A673 (cell line): Measurements from ENCODE around the gene ARHGAP4. TPM values are rescaled to one million over a fixed set of nuclear protein-coding genes. Genes with fewer than 3 reads are reported as not detected.

Experiments used
- BruUV-seq: library from RNA; stranded (reverse); fragments of 400-500 nt; replicated peaks from 2 replicates; lab custom pipeline; 2021; lab: Mats Ljungman, UMichigan
- CTCF ChIA-PET: fragments of 300-600 bp; sonication (Branson Sonifier 250); formaldehyde crosslinking; loops from one replicate; lab custom pipeline; 2022; ENCODE audit warnings: antibody characterized with exemption; lab: Charles Lee
- POLR2A ChIA-PET: fragments of 300-600 bp; sonication (Branson Sonifier 250); formaldehyde crosslinking; loops from one replicate; lab custom pipeline; 2022; ENCODE audit warnings: antibody characterized with exemption; ENCODE audit not compliant: low non-redundant PET; lab: Charles Lee
- DNase-seq: peaks from one replicate; pipeline ENCODE4 v3.0.0-alpha.2; 2015; ENCODE audit warnings: low spot score
- H3K27ac ChIP-seq: fragments of 200-600 bp; sonication (generic); 2 replicates; pipeline ENCODE4 v1.5.1; 2016; ENCODE audit warnings: mixed run types, low read depth, mild to moderate bottlenecking, mixed read lengths, antibody characterized with exemption, low read length; ENCODE audit not compliant: poor library complexity, severe bottlenecking
- H3K27me3 ChIP-seq: fragments of 200-600 bp; sonication (generic); replicated peaks from 2 replicates; pipeline ENCODE4 v1.6.1; 2017; ENCODE audit warnings: mixed run types, low read depth, mild to moderate bottlenecking, mixed read lengths, antibody characterized with exemption, low read length; ENCODE audit not compliant: insufficient read depth, poor library complexity
- H3K36me3 ChIP-seq: fragments of 200-600 bp; sonication (generic); 2 replicates; pipeline ENCODE4 v1.6.1; 2016; ENCODE audit warnings: mixed run types, mild to moderate bottlenecking, mixed read lengths, antibody characterized with exemption, low read length; ENCODE audit not compliant: insufficient read depth, poor library complexity, severe bottlenecking
- H3K4me1 ChIP-seq: fragments of 200-600 bp; sonication (generic); 2 replicates; pipeline ENCODE4 v1.6.1; 2017; ENCODE audit warnings: mixed run types, mild to moderate bottlenecking, mixed read lengths, antibody characterized with exemption, low read length; ENCODE audit not compliant: insufficient read depth, poor library complexity, severe bottlenecking
- H3K4me3 ChIP-seq: fragments of 200-600 bp; sonication (generic); 2 replicates; pipeline ENCODE4 v1.5.1; 2016; ENCODE audit warnings: low read depth, mixed run types, mild to moderate bottlenecking, mixed read lengths, low read length; ENCODE audit not compliant: poor library complexity, severe bottlenecking
- H3K9me3 ChIP-seq: fragments of 200-600 bp; sonication (generic); 2 replicates; pipeline ENCODE4 v1.6.1; 2016; ENCODE audit warnings: mixed run types, low read depth, mild to moderate bottlenecking, mixed read lengths, antibody characterized with exemption, low read length; ENCODE audit not compliant: poor library complexity, severe bottlenecking
- EZH2 ChIP-seq: fragments of 200-600 bp; sonication (generic); IDR thresholded peaks from 2 replicates; pipeline ENCODE4 v1.6.1; 2017; ENCODE audit warnings: borderline replicate concordance, low read depth, mild to moderate bottlenecking, mixed read lengths, antibody characterized with exemption, low read length; ENCODE audit not compliant: poor library complexity, severe bottlenecking
- intact Hi-C: fragments of 100-400 bp; cut with micrococcal nuclease; formaldehyde crosslinking; loops from one replicate; pipeline ENCODE4 v1.10.0; 2022; ENCODE audit not compliant: unreplicated experiment
- total RNA-seq: library from RNA; stranded (reverse); gene quantifications from 2 replicates; pipeline ENCODE4 v1.2.3, GENCODE V29; 2021
- TF ChIP-seq, protein P1 (sequence below): fragments of 300-800, 200-600 bp; sonication (generic); conservative IDR thresholded peaks from 2 replicates; pipeline ENCODE4 v1.5.1; 2017; ENCODE audit warnings: low read depth, mild to moderate bottlenecking, antibody characterized with exemption, low read length, moderate library complexity, mixed read lengths

The ARHGAP4 gene
- total RNA-seq, 1 experiment from 2014 or later = 43.0 TPM

DNA sequence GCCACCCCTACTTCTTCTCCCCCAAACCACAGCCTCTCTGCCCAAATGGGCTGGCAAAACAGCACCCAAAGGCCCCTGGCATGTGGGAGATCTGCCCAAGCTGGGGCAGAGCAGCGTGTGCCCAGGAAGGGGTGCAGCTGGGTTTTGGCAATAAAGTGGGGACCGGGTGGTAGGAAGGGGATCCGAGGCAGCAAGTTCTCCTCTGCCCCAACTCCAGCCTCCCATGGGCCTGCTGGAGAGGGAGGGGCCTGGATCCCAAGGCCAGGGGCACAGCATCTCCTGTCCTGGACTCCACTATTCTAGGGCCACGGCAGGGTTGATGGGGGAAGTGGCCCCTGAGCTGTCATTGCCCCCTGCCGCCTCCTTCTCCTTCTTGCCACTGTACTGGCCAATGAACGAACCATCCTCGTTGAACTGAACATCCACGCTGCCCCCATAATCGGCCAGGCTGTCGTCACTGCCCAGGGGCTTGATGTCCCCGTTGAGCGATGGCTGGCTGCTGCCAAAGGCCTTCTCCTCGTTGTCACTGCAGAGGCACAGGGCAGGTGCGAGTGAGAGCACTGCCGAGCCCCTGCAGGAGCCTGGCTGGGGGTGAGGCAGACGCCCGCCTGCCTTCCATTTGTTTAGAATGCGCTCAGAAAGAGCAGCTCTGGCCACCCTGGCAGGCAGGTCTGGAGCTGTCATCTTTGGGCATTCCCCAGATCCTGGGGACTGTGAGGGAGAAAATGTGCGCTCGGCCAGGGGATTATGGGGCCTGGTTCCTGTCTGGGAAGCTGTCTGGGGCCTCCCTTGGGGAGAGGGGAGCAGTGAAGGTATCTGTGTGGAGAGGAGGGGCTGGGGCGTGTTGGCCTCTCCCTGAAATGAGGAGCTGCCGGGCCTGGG lies 63.5 kb downstream of the ARHGAP4 start:
- intact Hi-C loops = no loop called here
- CTCF ChIA-PET = no interaction called here
- Histone ChIP-seq H3K4me1 (no peaks in the 10 kb centered on the region), H3K27ac (no peak overlapping the region), H3K9me3 (no peaks in the 10 kb centered on the region), H3K36me3 (no peaks in the 10 kb centered on the region), H3K4me3 (no peak overlapping the region), H3K27me3 (no peaks in the 10 kb centered on the region)
- TF ChIP-seq EZH2 = no peak
- TF ChIP-seq, protein P1, sequence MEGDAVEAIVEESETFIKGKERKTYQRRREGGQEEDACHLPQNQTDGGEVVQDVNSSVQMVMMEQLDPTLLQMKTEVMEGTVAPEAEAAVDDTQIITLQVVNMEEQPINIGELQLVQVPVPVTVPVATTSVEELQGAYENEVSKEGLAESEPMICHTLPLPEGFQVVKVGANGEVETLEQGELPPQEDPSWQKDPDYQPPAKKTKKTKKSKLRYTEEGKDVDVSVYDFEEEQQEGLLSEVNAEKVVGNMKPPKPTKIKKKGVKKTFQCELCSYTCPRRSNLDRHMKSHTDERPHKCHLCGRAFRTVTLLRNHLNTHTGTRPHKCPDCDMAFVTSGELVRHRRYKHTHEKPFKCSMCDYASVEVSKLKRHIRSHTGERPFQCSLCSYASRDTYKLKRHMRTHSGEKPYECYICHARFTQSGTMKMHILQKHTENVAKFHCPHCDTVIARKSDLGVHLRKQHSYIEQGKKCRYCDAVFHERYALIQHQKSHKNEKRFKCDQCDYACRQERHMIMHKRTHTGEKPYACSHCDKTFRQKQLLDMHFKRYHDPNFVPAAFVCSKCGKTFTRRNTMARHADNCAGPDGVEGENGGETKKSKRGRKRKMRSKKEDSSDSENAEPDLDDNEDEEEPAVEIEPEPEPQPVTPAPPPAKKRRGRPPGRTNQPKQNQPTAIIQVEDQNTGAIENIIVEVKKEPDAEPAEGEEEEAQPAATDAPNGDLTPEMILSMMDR = no peak
- POLR2A ChIA-PET = no interaction called here
- BruUV-seq = no TSS peak
- no peak for DNase-seq

DNA sequence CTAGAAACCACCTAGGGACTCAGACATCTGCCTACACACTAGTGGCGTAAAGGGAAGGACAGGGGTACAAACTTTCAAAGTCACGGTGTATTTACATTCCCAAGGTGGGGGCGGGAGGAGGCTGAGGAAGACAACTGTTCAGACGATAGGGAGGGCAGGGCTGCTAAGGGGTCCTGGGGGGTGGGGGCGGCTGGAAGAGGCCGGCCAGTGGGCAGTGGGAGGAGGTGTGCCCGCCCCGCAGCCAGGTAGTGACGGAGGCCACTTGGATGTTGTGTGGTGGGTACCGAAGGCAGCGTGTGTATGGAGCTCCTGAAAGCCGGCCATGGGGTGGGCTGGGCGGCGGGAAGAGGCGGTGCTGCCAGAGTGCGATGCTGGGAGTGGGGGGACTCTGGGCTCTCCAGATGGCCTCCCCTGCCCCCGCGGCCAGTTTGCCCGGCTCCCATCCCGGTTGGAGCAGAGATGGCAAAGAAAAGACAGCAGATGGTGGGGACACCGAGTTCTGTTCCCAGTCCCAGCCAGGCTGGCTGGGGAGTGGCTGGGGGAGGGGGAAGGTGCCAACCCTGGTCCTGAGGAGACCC lies 64.2 kb downstream of the ARHGAP4 start:
- TF ChIP-seq, protein P1 = no peak
- TF ChIP-seq EZH2 = no peak
- CTCF ChIA-PET = no interaction called here
- Histone ChIP-seq H3K27ac (no peak overlapping the region), H3K4me1 (no peaks in the 10 kb centered on the region), H3K27me3 (no peaks in the 10 kb centered on the region), H3K4me3 (no peak overlapping the region), H3K36me3 (no peaks in the 10 kb centered on the region), H3K9me3 (no peaks in the 10 kb centered on the region)
- DNase-seq = no peak
- POLR2A ChIA-PET = no interaction called here
- BruUV-seq = no TSS peak
- intact Hi-C loops = no loop called here

DNA sequence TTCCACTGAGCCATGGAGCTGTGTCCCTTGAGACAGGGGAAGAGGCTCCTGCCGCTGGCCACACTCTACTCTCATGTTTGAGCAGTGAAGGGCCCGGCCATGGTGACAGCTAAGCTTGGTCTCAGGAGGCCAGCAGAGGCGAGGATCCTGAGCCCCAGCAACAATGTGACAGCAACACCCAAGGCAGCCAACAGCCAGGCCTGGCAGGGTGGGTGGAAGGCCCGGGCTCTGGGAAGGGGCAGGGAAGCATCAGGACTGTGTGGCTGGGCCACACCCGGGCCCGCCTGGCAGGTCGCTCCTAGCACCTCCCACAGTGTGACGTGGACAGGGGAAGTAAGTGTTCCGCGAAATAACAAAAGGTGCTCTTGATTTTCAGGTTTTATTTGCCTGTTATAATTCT lies 64.9 kb downstream of the ARHGAP4 start:
- no peaks in the 10 kb centered on the region for H3K9me3 ChIP-seq
- no peaks in the 10 kb centered on the region for H3K4me1 ChIP-seq
- intact Hi-C loops = no loop called here
- no peak overlapping the region for H3K4me3 ChIP-seq
- no peaks in the 10 kb centered on the region for H3K36me3 ChIP-seq
- peaks cover 2% of the 10 kb centered on the region for H3K27me3 ChIP-seq
- DNase-seq = no peak
- POLR2A ChIA-PET = no interaction called here
- CTCF ChIA-PET = no interaction called here
- H3K27ac ChIP-seq = no peak overlapping the region
- TF ChIP-seq, protein P1 = no peak
- TF ChIP-seq EZH2 = no peak
- BruUV-seq = no TSS peak

Other genes starting within 250 kb of the ARHGAP4 start
- gene SLC6A8, start 238.3 kb downstream of the ARHGAP4 start, total RNA-seq = 41.4 and 49.8 TPM in 2 replicates
- gene BCAP31, start 201.9 kb downstream of the ARHGAP4 start, total RNA-seq = 219 and 235 TPM in 2 replicates
- gene ABCD1, start 201.4 kb downstream of the ARHGAP4 start, total RNA-seq = 7.8 and 8.0 TPM in 2 replicates
- 0.59 TPM in 1 of 2 replicates, not detected in the other for gene PLXNB3, start 162.0 kb downstream of the ARHGAP4 start, total RNA-seq
- gene SRPK3, start 145.2 kb downstream of the ARHGAP4 start, total RNA-seq = not detected in 2 replicates
- 52.0 and 55.7 TPM in 2 replicates for gene IDH3G, start 131.9 kb downstream of the ARHGAP4 start, total RNA-seq
- 205 and 214 TPM in 2 replicates for gene SSR4, start 131.6 kb downstream of the ARHGAP4 start, total RNA-seq
- 2.6 and 6.0 TPM in 2 replicates for gene PDZD4, start 95.7 kb downstream of the ARHGAP4 start, total RNA-seq
- gene L1CAM, start 40.1 kb downstream of the ARHGAP4 start, total RNA-seq = 0.64 and 0.87 TPM in 2 replicates
- gene AVPR2, start 21.6 kb downstream of the ARHGAP4 start, total RNA-seq = not detected in 2 replicates
- 136 and 140 TPM in 2 replicates for gene NAA10, start 8.8 kb upstream of the ARHGAP4 start, total RNA-seq
- gene RENBP, start 18.4 kb upstream of the ARHGAP4 start, total RNA-seq = 3.4 and 5.7 TPM in 2 replicates
- gene HCFC1, start 45.6 kb upstream of the ARHGAP4 start, total RNA-seq = 124 and 137 TPM in 2 replicates
- 2.8 and 6.8 TPM in 2 replicates for gene TMEM187, start 46.5 kb upstream of the ARHGAP4 start, total RNA-seq
- 118 and 147 TPM in 2 replicates for gene IRAK1, start 93.6 kb upstream of the ARHGAP4 start, total RNA-seq
- 51.9 and 52.8 TPM in 2 replicates for gene MECP2, start 171.5 kb upstream of the ARHGAP4 start, total RNA-seq
- not detected in 2 replicates for gene OPN1LW, start 218.0 kb upstream of the ARHGAP4 start, total RNA-seq